Endodermal cell (in vitro differentiated cells): ENCODE measurements around the gene POLE3. TPM values are rescaled to one million over a fixed set of nuclear protein-coding genes. Genes with fewer than 3 reads are reported as not detected.
"Not testable (repeated sequence)": the region's sequence is repeated elsewhere in the genome, so short reads cannot be mapped to it uniquely, and the experiment has no call there.

ENCODE experiments used
- DNase-seq: peaks from one replicate; pipeline ENCODE4 v3.0.0-alpha.2; 2017
- H3K27ac ChIP-seq: 2 replicates; pipeline ENCODE4 v1.5.1; 2013; ENCODE audit warnings: mild to moderate bottlenecking, low read depth, low read length, moderate library complexity
- H3K27me3 ChIP-seq: 2 replicates; pipeline ENCODE4 v1.6.1; 2013; ENCODE audit warnings: mild to moderate bottlenecking, low read length, moderate library complexity; ENCODE audit not compliant: insufficient read depth, control insufficient read depth, poor library complexity, severe bottlenecking
- H3K36me3 ChIP-seq: 2 replicates; pipeline ENCODE4 v1.7.0; 2013; ENCODE audit warnings: mild to moderate bottlenecking, low read length, moderate library complexity; ENCODE audit not compliant: control insufficient read depth, insufficient read depth
- H3K4me1 ChIP-seq: one replicate; pipeline ENCODE4 v1.7.0; 2013; ENCODE audit warnings: low read length; ENCODE audit not compliant: control insufficient read depth, insufficient read depth
- H3K4me3 ChIP-seq: 2 replicates; pipeline ENCODE4 v1.5.1; 2013; ENCODE audit warnings: mild to moderate bottlenecking, low read length, moderate library complexity
- H3K9ac ChIP-seq: 2 replicates; pipeline ENCODE4 v1.6.1; 2013; ENCODE audit warnings: mild to moderate bottlenecking, low read length, moderate library complexity; ENCODE audit not compliant: poor library complexity, severe bottlenecking; ENCODE audit errors: extremely low read depth
- H3K9me3 ChIP-seq: 2 replicates; pipeline ENCODE4 v1.6.1; 2013; ENCODE audit warnings: mild to moderate bottlenecking, low read length, moderate library complexity; ENCODE audit not compliant: control insufficient read depth
- H3K27ac Mint-ChIP-seq: 2 replicates; pipeline ENCODE4 v1.8.0; 2020; ENCODE audit warnings: mixed read lengths
- H3K27me3 Mint-ChIP-seq: 2 replicates; pipeline ENCODE4 v1.8.0; 2021; ENCODE audit warnings: mild to moderate bottlenecking, mixed read lengths; ENCODE audit not compliant: insufficient read depth
- H3K36me3 Mint-ChIP-seq: 2 replicates; pipeline ENCODE4 v1.8.0; 2020; ENCODE audit warnings: low read depth, mixed read lengths
- H3K4me1 Mint-ChIP-seq: 2 replicates; pipeline ENCODE4 v1.8.0; 2020; ENCODE audit warnings: mixed read lengths
- H3K4me3 Mint-ChIP-seq: 2 replicates; pipeline ENCODE4 v1.8.0; 2020; ENCODE audit warnings: mild to moderate bottlenecking, moderate library complexity, mixed read lengths
- H3K9me3 Mint-ChIP-seq: 2 replicates; pipeline ENCODE4 v1.8.0; 2020; ENCODE audit warnings: mild to moderate bottlenecking, mixed read lengths
- WGBS, 2 experiments: methylation state at CpG; one replicate each; pipeline versions ENCODE4 v1.1.5 to v1.1.7; 2013; ENCODE audit warnings: missing lambda C conversion rate in 2 of 2, mixed read lengths in 1 of 2; ENCODE audit not compliant: insufficient coverage in 1 of 2, insufficient read length in 1 of 2; 5-methylcytosine and 5-hydroxymethylcytosine counted together
- total RNA-seq, 2 donors: library from RNA; stranded (reverse); fragmentation: NEBNext Ultra II Directional in 1 of 2; extraction: Animal tissue kit (Norgen Biotek cat#: 25700) in 1 of 2; gene quantifications; 2 replicates in 1 of 2; 3 replicates in 1 of 2; pipeline ENCODE4 v1.2.1, GENCODE V29; 2021
- TF ChIP-seq, protein P1 (sequence below): fragments of 200-600 bp; sonication (generic); conservative IDR thresholded peaks from 2 replicates; pipeline ENCODE4 v1.5.0; 2021; ENCODE audit warnings: antibody characterized with exemption, mild to moderate bottlenecking

Gene POLE3
- total RNA-seq, 2 donors from 2014 or later, result 36.5 to 45.6 TPM

DNA sequence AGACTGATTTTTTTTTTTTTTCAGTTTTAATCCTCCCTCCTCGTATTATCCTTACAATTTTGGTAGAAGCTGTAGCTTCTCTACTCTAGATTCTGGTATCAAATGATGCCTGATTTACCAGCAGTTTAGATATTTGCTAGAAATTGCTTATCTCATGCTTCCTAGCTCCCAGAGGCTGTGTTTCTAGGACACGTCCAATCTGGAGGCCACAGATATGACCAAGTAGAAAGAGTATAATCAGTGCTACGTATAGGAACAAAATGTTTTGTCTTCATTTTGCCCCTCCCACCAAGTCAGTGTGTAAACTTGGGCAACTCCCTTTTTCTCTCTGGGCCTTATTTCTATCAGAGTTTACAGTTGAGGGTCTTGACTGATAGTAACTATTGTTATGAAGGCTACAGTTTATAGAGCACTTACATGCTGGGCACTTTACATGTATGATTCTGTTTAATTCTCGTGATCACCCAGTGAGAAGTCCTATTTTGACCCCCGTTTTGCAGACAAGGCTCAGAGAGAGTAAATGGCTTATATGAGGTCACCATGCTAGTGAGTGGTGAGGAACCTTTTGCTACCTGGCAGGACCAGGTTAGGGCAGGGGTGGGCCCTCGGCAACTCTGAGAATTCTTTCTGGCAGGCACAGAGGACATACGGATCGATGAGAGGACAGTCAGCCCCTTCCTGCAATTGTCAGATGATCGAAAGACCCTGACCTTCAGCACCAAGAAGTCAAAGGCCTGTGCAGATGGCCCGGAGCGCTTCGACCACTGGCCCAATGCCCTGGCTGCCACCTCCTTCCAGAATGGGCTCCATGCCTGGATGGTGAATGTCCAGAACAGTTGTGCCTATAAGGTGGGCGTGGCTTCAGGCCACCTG lies 41.3 kb downstream of the POLE3 start:
- no peak for DNase-seq
- Histone ChIP-seq H3K9ac (no peak overlapping the region), H3K4me3 (no peak overlapping the region), H3K27me3 (no peaks in the 10 kb centered on the region), H3K9me3 (no peaks in the 10 kb centered on the region), H3K4me1 (peaks cover 10% of the 10 kb centered on the region), H3K36me3 (peaks cover 24% of the 10 kb centered on the region), H3K27ac (no peak overlapping the region)
- Mint-ChIP-seq H3K4me1 (peaks cover 15% of the 10 kb centered on the region), H3K36me3 (peaks cover 30% of the 10 kb centered on the region), H3K4me3 (no peak overlapping the region), H3K27ac (no peak overlapping the region), H3K27me3 (no peaks in the 10 kb centered on the region), H3K9me3 (no peaks in the 10 kb centered on the region)
- TF ChIP-seq, protein P1, sequence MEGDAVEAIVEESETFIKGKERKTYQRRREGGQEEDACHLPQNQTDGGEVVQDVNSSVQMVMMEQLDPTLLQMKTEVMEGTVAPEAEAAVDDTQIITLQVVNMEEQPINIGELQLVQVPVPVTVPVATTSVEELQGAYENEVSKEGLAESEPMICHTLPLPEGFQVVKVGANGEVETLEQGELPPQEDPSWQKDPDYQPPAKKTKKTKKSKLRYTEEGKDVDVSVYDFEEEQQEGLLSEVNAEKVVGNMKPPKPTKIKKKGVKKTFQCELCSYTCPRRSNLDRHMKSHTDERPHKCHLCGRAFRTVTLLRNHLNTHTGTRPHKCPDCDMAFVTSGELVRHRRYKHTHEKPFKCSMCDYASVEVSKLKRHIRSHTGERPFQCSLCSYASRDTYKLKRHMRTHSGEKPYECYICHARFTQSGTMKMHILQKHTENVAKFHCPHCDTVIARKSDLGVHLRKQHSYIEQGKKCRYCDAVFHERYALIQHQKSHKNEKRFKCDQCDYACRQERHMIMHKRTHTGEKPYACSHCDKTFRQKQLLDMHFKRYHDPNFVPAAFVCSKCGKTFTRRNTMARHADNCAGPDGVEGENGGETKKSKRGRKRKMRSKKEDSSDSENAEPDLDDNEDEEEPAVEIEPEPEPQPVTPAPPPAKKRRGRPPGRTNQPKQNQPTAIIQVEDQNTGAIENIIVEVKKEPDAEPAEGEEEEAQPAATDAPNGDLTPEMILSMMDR, result no peak
- 85 to 99% methylated on average over 11 to 13 of the region's 13 CpGs for WGBS, 2 experiments

DNA sequence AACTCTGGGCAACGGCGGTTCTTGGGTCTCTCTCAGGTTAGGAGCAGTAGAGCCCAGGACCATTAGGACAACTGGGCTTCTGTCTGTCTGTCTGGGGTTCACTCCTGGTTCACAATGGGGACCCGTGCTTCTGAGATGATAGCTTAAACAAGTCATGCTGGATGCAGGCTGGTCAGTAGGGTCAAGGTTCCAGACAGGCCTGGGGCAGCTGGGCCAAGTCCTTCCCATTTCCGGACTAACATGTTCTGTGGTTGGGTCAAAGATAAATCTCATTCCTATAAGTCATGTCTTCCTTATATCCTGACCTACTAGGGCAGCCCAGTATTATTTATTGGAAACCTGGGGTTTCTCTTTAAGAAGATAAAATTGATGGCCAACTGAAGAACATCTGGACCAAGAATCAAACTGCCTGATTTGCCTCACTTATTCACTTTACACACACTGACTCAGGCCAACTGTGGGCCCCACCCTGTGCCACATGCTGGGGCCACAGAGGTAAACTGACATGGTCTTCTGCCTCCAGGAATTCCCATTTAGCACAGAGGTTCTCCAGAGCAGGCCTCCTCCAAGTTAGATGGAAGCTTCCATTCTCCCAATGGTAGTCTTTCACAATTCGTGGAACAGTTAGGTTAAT lies 42.0 kb downstream of the POLE3 start:
- WGBS, 2 experiments, result 91 to 100% methylated on average over 5 of the region's 5 CpGs
- Mint-ChIP-seq H3K27me3 (no peaks in the 10 kb centered on the region), H3K27ac (no peak overlapping the region)

DNA sequence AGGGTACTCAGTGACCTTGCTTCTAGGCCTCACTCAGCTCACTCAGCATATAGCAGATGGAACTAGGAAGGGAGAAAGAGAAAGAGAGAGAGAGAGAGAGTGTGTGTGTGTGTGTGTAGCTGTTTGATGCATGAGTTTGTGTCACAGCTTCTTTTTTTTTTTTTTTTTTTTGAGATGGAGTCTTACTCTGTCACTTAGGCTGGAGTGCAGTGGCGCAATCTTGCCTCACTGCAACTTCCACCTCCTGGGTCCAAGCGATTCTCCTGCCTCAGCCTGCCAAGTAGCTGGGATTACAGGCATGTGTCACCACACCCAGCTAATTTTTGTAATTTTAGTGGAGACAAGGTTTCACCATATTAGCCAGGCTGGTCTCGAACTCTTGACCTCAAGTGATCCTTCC lies 44.8 kb downstream of the POLE3 start:
- H3K36me3 ChIP-seq, result peaks cover 14% of the 10 kb centered on the region
- peaks cover 26% of the 10 kb centered on the region for H3K36me3 Mint-ChIP-seq
- not testable (repeated sequence) for H3K27me3 Mint-ChIP-seq, H3K27ac Mint-ChIP-seq, DNase-seq, H3K27me3 ChIP-seq, H3K27ac ChIP-seq, H3K9me3 ChIP-seq, H3K4me1 Mint-ChIP-seq, H3K4me3 ChIP-seq, H3K9ac ChIP-seq, H3K9me3 Mint-ChIP-seq, H3K4me3 Mint-ChIP-seq, H3K4me1 ChIP-seq
- WGBS, 2 experiments, result 83 to 92% methylated on average over 2 to 3 of the region's 3 CpGs

More for the DNA sequence above, 42.0 kb downstream of the POLE3 start:
- H3K4me1 ChIP-seq, result peaks cover 6% of the 10 kb centered on the region
- peaks cover 11% of the 10 kb centered on the region for H3K4me1 Mint-ChIP-seq
- peaks cover 29% of the 10 kb centered on the region for H3K36me3 Mint-ChIP-seq
- H3K4me3 Mint-ChIP-seq, result no peak overlapping the region
- H3K9me3 ChIP-seq, result no peaks in the 10 kb centered on the region
- H3K9me3 Mint-ChIP-seq, result no peaks in the 10 kb centered on the region
- H3K27me3 ChIP-seq, result no peaks in the 10 kb centered on the region
- H3K27ac ChIP-seq, result no peak overlapping the region
- no peak overlapping the region for H3K4me3 ChIP-seq
- no peak overlapping the region for H3K9ac ChIP-seq
- no peak for DNase-seq
- TF ChIP-seq, protein P1, result no peak
- H3K36me3 ChIP-seq, result peaks cover 20% of the 10 kb centered on the region
